Activated CD4-positive, CD25-positive, alpha-beta regulatory T cell treated with anti-CD3 and anti-CD28 coated beads, Interleukin-2, amount 50 U/mL, for 16 hours (primary cell): ENCODE measurements around the gene ERLEC1.
"Not testable (repeated sequence)": the region's sequence is repeated elsewhere in the genome, so short reads cannot be mapped to it uniquely, and the experiment has no call there.

ENCODE experiments used
- DNase-seq: peaks from one replicate; pipeline ENCODE4 v3.0.0-alpha.2; 2020; ENCODE audit warnings: low read depth, low spot score

Gene ERLEC1, protein sequence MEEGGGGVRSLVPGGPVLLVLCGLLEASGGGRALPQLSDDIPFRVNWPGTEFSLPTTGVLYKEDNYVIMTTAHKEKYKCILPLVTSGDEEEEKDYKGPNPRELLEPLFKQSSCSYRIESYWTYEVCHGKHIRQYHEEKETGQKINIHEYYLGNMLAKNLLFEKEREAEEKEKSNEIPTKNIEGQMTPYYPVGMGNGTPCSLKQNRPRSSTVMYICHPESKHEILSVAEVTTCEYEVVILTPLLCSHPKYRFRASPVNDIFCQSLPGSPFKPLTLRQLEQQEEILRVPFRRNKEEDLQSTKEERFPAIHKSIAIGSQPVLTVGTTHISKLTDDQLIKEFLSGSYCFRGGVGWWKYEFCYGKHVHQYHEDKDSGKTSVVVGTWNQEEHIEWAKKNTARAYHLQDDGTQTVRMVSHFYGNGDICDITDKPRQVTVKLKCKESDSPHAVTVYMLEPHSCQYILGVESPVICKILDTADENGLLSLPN

DNA sequence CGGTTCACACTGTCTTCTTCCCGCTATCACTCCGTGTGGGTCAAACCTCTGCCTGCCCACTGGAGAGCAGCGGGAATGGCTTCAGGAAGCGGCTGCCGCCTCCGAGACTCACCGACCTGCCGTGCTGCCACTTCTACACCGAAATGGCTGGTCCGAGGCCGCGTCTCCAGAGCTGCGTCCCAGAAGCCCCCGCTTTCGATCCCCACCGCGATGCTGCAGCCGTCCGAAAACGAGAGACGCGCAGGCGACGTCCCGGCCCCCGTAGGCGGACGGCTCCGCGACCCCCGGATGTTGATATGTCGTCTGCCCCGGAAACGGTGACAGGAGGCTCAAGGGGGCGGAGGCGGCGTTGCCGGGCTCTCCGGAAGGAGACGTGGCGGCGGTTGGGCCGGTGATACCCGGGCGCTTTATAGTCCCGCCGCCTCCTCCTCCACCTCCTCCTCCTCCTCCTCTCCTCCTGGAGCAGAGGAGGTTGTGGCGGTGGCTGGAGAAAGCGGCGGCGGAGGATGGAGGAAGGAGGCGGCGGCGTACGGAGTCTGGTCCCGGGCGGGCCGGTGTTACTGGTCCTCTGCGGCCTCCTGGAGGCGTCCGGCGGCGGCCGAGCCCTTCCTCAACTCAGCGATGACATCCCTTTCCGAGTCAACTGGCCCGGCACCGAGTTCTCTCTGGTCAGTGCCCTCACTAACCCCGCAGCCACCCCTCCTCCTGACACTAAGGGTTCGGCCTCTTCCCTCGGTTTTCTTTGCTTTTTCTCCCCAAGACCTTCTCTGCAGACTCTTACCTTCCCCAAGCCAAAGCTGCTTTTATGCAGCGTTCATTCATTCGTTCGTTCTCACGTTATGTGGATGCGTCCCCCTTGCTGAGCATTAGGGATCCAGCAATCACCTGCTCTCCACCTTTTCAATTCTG, at the start of gene ERLEC1, which contains the start of gene ASB3:
Gene ERLEC1 (plus strand): TSS at position 340 of the 909 bp plus-strand sequence. CDS start 167 bp downstream, at position 507.
Gene ASB3 (minus strand): TSS at position 249 of the 909 bp plus-strand sequence. CDS start 21,381 bp downstream, outside the sequence.
- DNase-seq: peak; percentile 72

DNA sequence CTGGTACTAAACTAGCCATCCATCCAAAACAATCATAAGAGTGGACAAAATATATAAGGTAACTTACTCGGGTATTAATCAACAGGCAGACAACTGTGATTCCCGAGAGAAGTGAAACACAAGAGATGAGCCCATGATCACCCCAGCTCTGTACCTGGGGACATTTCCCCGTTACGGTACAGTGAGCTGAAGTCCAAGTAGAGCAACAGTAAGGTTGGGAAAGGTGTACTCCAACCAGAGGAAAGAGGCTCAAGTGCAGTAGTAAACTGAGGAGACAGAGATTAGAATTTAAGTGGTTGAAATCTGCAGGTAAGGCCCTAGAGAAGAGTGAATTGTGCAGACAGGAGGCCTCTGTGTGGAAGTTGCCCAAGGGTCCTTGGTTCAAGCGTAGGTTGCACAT, 49.8 kb upstream of the ERLEC1 start:
- no peak for DNase-seq

DNA sequence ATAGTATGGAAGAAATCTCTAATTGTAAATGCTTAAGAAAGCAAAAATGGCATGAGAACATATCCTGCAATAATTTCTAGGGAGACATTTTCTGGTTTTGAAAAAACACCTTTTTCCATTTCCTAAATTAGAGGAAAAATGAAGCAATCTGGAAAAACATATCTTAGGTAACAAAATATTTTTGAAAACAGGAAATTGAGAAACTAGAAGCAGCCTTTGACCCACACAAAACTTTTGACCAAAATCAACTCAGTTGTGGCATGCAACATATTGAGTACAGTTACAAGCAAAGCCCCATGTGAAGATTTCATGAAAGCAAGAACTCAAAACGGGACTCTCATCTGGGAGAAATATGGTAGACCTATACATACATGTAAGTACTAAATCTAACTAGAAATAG, 47.8 kb upstream of the ERLEC1 start:
- DNase-seq: no peak

DNA sequence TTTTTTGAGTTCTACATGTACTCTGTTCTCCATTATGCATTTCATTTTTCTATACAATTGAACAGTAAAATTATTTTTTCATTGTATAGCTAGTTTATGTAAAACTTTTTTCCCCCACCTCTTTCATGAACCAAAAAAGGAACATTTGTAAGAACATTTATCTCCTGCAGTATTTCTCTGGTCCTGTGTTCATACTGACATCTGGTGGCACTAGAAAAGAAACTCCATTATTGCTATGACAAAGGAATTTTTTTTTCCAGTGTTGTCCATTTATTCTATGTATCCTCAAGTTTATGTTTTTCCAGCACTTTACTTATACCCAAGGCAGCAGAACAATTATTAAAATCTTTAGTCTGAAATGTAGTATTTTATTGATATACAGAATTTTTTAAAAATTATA, 46.7 kb upstream of the ERLEC1 start:
- DNase-seq: no peak

DNA sequence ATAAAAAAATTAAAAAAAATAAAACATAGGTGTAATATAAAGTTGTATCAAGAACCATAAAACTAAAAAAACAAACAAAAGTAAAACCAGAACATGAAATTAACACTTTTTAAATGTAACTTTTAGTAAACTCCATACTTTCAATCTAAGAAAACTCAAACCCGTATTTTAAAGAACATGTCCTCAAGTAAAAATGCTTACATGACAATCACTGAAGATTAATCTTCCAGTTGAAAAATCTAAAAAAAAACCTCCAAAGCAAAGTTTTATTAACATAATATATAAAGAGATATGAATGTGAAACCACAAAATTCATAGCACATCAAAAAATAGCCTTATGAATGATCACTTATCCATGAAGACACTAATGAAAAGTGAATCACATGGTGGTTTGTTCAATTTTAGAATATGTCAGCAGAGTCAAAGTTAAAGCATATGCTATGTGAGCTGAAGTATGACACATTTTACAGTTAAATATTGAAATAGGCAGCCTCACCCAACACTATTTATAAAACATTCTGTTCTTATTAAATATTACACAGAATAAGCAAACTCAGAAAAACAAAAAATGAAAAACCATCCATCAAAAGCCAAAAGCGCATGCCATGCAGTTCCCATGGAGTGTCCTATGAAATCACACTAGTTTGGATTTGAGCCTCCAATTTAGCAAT, 42.3 kb upstream of the ERLEC1 start:
- no peak for DNase-seq

DNA sequence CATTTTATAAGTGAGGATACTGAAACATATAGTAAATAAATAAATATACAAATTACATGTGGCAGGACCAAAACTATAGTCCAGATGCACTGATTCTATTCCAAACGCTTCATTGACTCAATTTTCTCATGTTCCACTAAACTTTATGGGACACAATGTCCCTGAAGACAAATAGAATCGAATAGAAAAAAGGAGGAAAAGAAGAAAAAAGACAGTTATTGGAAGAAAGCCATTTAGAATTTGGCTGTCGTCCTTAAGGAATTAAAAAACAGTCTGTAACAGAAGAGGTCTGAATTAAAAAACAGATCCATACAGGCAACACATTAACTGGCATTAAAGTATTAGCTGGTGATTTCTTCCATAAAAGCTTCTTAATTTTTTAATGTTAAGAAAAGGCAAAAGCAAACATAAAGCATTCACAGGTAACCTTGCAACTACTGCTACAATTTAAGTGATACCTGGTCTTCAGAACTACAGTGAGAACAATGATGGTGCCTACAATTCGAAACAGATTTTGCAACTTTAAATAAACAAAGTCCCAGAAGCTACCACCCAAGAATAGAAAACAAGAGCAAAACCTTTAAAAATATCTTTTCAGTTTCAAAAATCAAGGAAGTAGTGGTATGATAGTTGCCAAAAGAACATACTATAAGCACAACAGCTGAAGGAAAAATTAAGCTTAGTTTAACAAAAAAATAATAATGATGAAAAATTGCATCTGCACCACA, 36.6 kb upstream of the ERLEC1 start:
- DNase-seq: no peak

DNA sequence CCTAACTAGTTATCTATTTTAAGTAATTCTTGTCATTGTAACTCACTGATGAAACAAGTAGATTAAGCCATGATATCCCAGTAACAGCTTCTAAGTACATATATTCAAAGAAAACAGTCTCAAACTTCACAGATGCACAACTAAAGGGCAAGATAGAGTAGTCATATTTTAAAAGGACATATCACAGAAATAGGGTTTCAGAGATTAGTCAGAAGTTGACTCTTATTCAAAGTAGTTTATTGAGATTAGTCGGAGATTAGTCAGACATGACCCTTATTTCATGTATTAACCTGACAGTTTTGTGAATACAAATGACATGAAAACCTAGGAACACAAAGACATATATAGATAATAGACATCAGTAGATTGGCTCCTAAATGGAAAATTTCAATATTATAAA, 35.1 kb upstream of the ERLEC1 start:
- DNase-seq: no peak

DNA sequence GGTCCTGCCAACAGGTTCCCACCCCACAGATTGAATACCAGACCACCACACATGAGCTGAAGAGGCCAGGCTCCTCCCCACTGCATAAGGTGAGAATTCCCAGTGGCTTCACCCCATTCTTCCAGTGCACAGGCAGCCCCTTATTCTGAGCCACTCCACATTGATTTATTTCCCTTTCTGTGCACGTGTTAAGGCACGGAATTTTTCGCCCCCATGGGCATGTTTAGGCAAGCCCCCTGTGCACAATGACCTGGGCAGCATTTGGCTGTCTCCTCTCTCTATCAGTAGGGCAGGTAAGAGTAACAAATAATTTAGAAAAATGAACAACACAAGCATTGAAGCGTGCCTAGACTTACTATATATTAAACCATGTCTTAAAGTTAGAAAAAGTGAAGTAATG, 34.5 kb upstream of the ERLEC1 start:
- no peak for DNase-seq

DNA sequence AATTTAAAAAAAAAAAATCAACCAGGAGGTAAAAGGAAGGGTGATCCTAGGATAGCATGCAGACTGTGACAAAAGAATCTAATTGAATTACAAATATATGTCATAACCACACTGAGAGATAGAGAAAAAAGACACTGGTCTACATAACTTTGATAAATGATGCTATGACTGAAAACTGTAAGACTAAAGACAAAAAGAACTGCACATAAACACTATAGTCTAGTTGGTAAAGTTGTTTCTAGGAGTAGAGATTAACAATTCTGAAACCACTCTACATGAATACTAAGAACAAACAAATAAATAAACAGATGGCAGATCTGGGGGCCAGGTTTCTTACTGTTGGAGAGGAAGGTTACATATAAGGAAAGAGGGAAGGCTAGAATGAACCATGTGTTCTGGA, 33.8 kb upstream of the ERLEC1 start:
- DNase-seq: no peak

DNA sequence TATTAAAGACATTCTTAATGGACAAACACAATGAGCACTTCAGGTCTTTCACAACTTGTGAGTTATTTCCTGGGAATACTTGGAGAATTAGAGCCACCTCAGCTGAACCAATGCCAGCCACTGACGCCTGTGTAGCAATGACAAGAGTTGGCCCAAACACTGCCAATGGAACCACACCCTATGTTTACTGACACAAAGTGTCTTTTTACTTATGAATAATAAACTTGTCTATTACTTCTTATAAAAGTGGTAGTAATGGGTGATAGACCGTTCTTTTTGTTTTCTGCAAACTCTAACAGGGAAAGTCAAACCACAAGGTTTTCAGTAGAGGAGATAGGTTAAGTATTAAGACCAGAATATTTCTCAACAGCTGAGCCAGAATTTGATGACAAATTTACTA, 31.7 kb upstream of the ERLEC1 start:
- DNase-seq: no peak

DNA sequence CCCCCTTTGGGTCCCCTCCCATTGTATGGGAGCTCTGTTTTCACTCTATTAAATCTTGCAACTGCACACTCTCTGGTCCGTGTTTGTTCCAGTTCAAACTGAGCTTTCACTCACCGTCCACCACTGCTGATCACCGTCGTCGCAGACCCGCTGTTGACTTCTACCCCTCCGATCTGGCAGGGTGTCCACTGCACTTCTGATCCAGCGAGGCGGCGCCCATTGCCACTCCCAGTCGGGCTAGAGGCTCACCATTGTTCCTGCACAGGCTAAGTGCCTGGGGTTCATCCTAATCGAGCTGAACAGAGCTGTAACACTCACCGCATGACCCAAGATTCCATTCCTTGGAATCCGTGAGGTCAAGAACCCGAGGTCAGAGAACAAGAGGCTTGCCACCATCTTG, 30.2 kb upstream of the ERLEC1 start:
- DNase-seq: no peak

DNA sequence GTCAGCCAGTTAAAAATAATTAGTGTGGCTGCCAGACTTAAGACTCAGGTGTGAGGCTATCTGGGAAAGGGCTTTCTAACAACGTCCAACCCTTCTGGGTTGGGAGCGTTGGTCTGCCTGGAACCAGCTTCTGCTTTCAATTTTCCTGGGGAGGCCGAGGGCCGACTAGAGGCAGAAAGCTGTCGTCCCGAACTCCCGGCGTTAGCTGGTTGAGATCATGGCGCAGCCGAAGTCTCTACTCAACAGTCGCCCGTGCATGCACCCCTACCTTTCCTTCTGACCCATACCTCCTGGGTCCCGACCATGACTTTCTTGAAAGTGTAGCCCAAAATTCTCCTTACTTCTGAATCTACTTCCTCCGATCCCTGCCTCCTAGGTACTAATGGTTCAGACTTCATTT, 29.6 kb upstream of the ERLEC1 start:
- not testable (repeated sequence) for DNase-seq

DNA sequence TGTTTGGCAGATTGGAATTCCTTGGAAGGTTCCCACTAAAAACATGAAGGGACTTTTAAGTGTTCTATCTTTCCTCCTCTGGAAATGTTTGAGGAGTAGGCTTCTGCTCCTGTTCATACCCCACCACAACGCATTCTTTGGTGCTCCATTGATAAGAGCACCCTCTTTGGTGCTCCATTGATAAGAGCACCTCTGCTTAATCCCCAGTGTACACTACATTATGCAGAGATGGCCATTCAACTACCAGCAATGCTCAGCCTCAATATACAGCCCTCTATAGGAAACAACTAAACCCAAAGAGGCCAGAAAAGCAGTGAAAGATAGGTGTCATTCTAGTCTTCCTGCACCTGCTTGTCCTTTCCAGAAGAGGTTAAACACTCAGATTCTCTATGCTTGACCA, 21.1 kb upstream of the ERLEC1 start:
- DNase-seq: no peak

DNA sequence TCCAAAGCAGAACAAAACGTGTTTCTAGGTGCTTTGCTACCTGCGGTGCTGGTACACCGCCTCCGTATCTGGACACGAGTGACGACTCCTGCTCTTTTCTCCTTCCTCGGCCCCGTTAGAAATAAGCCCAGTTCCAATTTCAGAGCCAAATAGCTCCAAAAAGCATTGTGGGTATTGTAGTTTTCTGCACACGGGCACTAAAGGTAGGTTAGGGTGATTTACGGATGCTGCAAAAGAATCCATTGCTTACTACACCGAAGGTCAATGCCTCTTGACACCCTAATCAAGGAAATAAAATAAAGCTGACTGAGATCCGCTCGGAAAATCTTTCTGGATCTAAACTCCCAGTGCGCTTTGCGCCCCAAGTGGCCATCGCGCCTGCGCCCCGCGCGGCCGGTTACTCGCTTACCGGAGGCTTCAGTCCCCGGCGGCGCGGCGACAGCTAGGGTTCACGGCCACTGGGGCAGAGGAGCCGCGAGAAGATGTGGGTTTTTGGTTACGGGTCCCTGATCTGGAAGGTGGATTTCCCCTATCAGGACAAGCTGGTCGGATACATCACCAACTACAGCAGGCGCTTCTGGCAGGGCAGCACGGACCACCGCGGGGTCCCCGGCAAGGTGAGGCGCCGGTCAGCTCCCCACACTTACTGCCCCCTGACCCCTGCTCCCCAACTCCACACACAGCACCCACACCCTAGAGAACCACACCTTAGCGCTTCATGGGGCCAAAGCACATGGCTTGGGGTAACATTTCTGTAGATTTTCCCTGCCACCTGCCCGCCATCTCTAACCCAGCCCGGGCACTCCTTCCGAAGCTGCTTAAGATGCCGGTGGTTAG, 19.2 kb upstream of the ERLEC1 start, which contains the start of gene CHAC2:
Gene CHAC2 (plus strand): TSS at position 400 of the 837 bp plus-strand sequence. CDS start 83 bp downstream, at position 483.
- peak; percentile 68 for DNase-seq

DNA sequence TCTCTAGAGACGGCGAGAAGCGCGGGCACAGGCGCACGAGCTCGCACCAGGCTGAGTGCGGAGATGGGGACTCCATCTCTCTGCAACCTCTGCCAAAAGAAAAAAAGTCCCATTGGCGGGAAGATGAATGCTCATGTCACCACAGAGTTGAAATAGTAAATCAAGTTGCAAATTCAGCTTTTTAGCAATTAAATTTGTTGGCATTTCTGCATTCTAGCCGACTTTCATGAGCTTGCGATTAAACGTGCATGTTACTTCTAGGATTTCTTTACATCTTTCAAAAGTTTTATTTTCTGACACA, 18.7 kb upstream of the ERLEC1 start:
- DNase-seq: peak; percentile 15

DNA sequence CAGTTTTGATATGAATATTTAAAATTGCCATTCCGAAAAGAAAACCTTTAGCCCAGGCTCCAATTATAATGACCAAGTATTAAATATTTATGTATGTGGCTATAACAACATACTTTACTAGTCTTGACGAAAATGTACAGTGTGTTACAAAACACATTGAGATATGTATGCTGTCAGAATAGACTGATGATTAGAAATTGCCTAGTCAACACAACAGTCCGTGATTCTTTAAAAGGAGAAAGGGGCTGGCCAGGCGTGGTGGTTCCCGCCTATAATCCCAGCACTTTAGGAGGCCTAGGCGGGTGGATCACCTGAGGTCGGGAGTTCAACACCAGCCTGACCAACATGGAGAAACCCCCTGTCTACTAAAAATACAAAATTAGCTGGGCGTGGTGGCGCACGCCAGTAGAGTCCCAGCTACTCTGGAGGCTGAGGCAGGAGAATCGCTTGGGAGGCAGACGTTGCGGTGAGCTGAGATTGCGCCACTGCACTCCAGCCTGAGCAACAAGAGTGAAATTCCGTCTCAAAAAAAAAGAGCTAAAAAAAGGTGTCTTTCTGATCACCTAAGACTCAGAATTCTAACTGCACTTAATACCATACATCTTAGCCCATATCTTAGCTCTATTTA, 17.4 kb upstream of the ERLEC1 start:
- no peak for DNase-seq

DNA sequence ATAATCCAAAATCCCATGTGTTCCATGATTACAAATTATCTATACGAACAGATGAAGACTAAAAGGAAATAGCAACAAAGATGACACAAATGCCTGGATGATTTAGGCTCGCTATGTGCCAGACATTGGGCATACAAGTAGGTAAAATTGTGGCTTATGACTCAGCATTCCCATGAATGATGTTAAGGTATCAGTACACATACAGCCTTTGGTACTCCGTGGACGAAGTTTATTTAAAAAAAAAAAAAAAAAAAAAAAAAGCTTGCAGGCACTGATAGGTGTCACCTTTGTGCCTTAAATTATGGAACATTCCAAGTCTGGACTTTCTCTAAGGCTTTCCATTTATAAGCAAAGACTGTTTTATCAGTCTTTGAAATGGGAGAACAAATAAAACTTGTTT, 16.6 kb upstream of the ERLEC1 start:
- DNase-seq: no peak

DNA sequence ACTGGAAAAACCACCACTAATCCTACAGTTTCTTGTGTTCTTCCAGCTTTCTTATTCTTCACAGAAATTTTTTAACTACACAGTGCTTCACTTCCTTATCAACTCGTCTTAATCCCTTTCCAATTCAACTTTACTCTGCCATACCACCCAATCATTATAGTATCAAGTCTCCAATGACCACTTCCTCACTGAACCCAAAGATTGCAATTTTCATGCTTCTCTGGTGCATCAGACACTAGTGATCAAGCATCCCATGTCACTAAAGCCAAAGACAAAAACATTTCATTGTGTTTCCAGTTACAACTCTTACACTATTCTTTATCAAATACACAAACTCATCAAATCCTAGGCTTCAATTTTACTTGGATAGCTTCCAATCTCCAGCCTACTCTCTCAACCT, 9.7 kb upstream of the ERLEC1 start:
- no peak for DNase-seq

DNA sequence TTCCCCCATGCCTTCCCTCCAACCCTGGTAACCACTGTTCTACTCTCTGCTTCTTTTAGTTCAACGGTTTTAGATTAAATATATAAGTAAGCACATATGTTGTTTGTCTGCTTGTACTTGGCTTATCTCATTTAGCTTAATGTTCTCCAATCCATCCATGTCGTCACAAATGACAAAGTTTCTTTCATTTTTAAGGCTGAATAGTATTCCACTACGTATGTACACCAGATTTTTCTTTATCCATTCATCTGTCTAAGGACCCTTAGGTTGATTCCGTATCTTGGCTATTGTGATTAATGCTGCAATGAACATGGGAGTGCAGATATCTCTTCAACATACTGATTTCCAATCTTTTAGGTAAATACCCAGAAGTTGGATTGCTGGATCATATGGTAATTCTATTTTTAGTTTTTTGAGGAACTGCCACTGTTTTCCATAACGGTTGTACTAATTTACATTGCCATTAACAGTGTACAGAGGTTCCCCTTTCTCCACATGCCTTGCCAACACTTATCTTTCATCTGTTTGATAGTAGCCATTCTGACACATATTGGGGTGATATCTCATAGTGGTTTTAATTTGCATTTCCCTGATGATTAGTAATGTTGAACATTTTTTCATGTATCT, 8.2 kb upstream of the ERLEC1 start:
- no peak for DNase-seq
